Measurements from ENCODE around the gene TWIST2. TPM values are rescaled to one million over a fixed set of nuclear protein-coding genes. Genes with fewer than 3 reads are reported as not detected.

The TWIST2 gene
- total and polyA plus RNA-seq, 4 donors, result 2.2 to 9.1 (median 4.3) TPM

DNA sequence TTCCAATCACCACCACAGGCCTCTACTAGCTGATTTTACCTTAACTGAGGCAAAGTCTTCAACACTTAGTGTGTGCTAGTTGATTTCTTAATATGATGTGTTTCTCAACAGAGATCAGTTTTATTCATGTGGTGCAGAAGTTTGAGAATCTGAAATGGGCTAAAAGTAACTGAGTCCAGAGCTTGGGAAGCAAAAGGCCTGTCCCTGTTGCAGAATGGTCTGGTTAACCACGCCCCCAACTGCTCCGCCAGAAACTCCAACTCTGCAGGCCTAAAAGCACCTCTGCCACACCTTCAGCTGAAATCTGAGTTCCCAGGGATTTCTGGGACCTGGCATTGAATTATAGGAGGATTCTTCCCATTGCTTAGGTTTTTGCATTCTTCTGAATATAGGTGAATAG lies 44.9 kb downstream of the TWIST2 start:
- no peaks in the 10 kb centered on the region for H3K27me3 ChIP-seq (ENCODE audit: control insufficient read depth, insufficient read depth, low read length)
- peaks cover 43% of the 10 kb centered on the region for H3K4me1 ChIP-seq (ENCODE audit: control insufficient read depth, insufficient read depth, low read length)
- no peaks in the 10 kb centered on the region for H3K9me3 ChIP-seq (ENCODE audit: control insufficient read depth, insufficient read depth, low read length)
- H3K27ac ChIP-seq (ENCODE audit: low read depth, low read length), result no peak overlapping the region
- WGBS (ENCODE audit: insufficient coverage), result 83% methylated on average over 1 of the region's 2 CpGs
- DNase-seq (ENCODE audit: low read depth in 4 of 6, low spot score in 6 of 6), result no peak
- H3K36me3 ChIP-seq (ENCODE audit: control insufficient read depth, insufficient read depth, low read length), result no peaks in the 10 kb centered on the region
- H3K4me3 ChIP-seq (ENCODE audit: low read depth, low read length), result no peak overlapping the region

- H3K4me1 ChIP-seq (ENCODE audit: control insufficient read depth, insufficient read depth, low read length), result peaks cover 49% of the 10 kb centered on the region
- DNase-seq (ENCODE audit: low read depth in 4 of 6, low spot score in 6 of 6), result no peak
- no peaks in the 10 kb centered on the region for H3K27me3 ChIP-seq (ENCODE audit: control insufficient read depth, insufficient read depth, low read length)
- 88% methylated on average over 28 of the region's 30 CpGs for WGBS (ENCODE audit: insufficient coverage)
- H3K4me3 ChIP-seq (ENCODE audit: low read depth, low read length), result no peak overlapping the region
- H3K9me3 ChIP-seq (ENCODE audit: control insufficient read depth, insufficient read depth, low read length), result no peaks in the 10 kb centered on the region
- H3K36me3 ChIP-seq (ENCODE audit: control insufficient read depth, insufficient read depth, low read length), result no peaks in the 10 kb centered on the region
- no peak overlapping the region for H3K27ac ChIP-seq (ENCODE audit: low read depth, low read length)
These were observed 45.6 kb downstream of the TWIST2 start for GRCh38 chr2:238893349-238894000.

- WGBS (ENCODE audit: insufficient coverage), result 83% methylated on average over 10 of the region's 13 CpGs
- DNase-seq (ENCODE audit: low read depth in 4 of 6, low spot score in 6 of 6), result no peak
- H3K4me1 ChIP-seq (ENCODE audit: control insufficient read depth, insufficient read depth, low read length), result peaks cover 52% of the 10 kb centered on the region
- no peaks in the 10 kb centered on the region for H3K36me3 ChIP-seq (ENCODE audit: control insufficient read depth, insufficient read depth, low read length)
- no peaks in the 10 kb centered on the region for H3K9me3 ChIP-seq (ENCODE audit: control insufficient read depth, insufficient read depth, low read length)
- H3K4me3 ChIP-seq (ENCODE audit: low read depth, low read length), result no peak overlapping the region
- H3K27me3 ChIP-seq (ENCODE audit: control insufficient read depth, insufficient read depth, low read length), result no peaks in the 10 kb centered on the region
- H3K27ac ChIP-seq (ENCODE audit: low read depth, low read length), result no peak overlapping the region
These were observed 46.5 kb downstream of the TWIST2 start for GRCh38 chr2:238894226-238894949.

- Histone ChIP-seq H3K27me3 (ENCODE audit: control insufficient read depth, insufficient read depth, low read length) (no peaks in the 10 kb centered on the region), H3K4me3 (ENCODE audit: low read depth, low read length) (no peak overlapping the region), H3K9me3 (ENCODE audit: control insufficient read depth, insufficient read depth, low read length) (no peaks in the 10 kb centered on the region), H3K36me3 (ENCODE audit: control insufficient read depth, insufficient read depth, low read length) (no peaks in the 10 kb centered on the region), H3K4me1 (ENCODE audit: control insufficient read depth, insufficient read depth, low read length) (peaks cover 52% of the 10 kb centered on the region), H3K27ac (ENCODE audit: low read depth, low read length) (no peak overlapping the region)
- peak in 1 of 6 donors; percentile 39 for DNase-seq (ENCODE audit: low read depth in 4 of 6, low spot score in 6 of 6)
- 56% methylated on average over 10 of the region's 10 CpGs for whole genome bisulfite sequencing (ENCODE audit: insufficient coverage)
These were observed 47.0 kb downstream of the TWIST2 start for GRCh38 chr2:238894950-238895298.

DNA sequence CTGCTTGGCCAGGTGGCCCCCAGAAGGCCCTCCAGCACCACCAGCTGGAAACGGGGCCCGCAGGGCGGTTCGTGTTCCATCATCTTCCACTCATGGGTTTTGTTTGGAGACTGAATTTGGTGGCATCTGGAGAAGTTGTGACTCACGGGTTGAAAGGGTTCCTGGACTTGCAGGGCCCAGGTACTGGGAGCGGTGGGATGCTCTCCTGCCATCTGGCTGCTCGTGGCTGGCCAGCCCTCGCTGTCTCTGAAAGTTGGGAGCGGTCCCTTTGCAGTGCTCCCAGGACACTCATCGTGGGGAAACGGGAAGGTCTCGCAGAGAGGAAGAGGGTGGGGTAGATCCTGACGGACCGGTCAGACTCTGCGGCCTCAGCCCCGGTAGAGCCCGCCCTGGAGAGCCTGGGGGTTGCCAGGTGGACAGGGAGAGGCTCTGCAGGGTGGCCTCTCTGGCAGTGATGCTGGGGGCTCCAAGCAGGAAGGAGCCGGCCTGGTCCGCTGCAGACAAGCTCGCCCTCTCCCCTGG lies 47.5 kb downstream of the TWIST2 start:
- WGBS (ENCODE audit: insufficient coverage), result 76% methylated on average over 20 of the region's 20 CpGs
- Histone ChIP-seq H3K9me3 (ENCODE audit: control insufficient read depth, insufficient read depth, low read length) (no peaks in the 10 kb centered on the region), H3K36me3 (ENCODE audit: control insufficient read depth, insufficient read depth, low read length) (no peaks in the 10 kb centered on the region), H3K27ac (ENCODE audit: low read depth, low read length) (no peak overlapping the region), H3K27me3 (ENCODE audit: control insufficient read depth, insufficient read depth, low read length) (no peaks in the 10 kb centered on the region), H3K4me1 (ENCODE audit: control insufficient read depth, insufficient read depth, low read length) (peaks cover 52% of the 10 kb centered on the region), H3K4me3 (ENCODE audit: low read depth, low read length) (no peak overlapping the region)
- DNase-seq (ENCODE audit: low read depth in 4 of 6, low spot score in 6 of 6), result no peak

- no peak overlapping the region for H3K4me3 ChIP-seq (ENCODE audit: low read depth, low read length)
- H3K36me3 ChIP-seq (ENCODE audit: control insufficient read depth, insufficient read depth, low read length), result no peaks in the 10 kb centered on the region
- peak in 1 of 6 donors; percentile 54 for DNase-seq (ENCODE audit: low read depth in 4 of 6, low spot score in 6 of 6)
- H3K27me3 ChIP-seq (ENCODE audit: control insufficient read depth, insufficient read depth, low read length), result no peaks in the 10 kb centered on the region
- WGBS (ENCODE audit: insufficient coverage), result 42% methylated on average over 20 of the region's 27 CpGs
- no peaks in the 10 kb centered on the region for H3K9me3 ChIP-seq (ENCODE audit: control insufficient read depth, insufficient read depth, low read length)
- H3K27ac ChIP-seq (ENCODE audit: low read depth, low read length), result peak overlapping the region; percentile 3
- peaks cover 52% of the 10 kb centered on the region for H3K4me1 ChIP-seq (ENCODE audit: control insufficient read depth, insufficient read depth, low read length)
These were observed 48.2 kb downstream of the TWIST2 start for GRCh38 chr2:238895891-238896600.

DNA sequence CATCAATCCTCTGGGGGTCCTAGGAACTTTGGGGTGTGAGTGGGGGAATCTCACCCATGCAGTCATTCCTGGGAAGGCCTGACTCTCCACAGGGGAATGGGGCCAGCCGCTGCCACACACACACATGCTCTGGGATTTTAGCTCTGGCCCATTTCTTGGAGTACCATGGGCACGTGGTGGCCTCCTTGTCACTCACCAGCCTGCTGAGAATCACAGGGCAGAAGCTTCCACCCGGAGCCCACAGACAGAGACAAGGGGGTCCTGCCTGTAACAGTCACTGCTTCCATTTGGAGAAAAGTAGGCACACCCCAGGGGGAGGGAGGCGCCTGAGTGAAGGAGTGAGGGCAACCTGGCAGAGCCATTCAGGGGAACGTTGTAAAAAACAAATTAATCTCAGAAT lies 48.8 kb downstream of the TWIST2 start:
- H3K4me1 ChIP-seq (ENCODE audit: control insufficient read depth, insufficient read depth, low read length), result peaks cover 46% of the 10 kb centered on the region
- H3K27me3 ChIP-seq (ENCODE audit: control insufficient read depth, insufficient read depth, low read length), result no peaks in the 10 kb centered on the region
- H3K36me3 ChIP-seq (ENCODE audit: control insufficient read depth, insufficient read depth, low read length), result no peaks in the 10 kb centered on the region
- 87% methylated on average over 3 of the region's 5 CpGs for WGBS (ENCODE audit: insufficient coverage)
- no peak for DNase-seq (ENCODE audit: low read depth in 4 of 6, low spot score in 6 of 6)
- H3K9me3 ChIP-seq (ENCODE audit: control insufficient read depth, insufficient read depth, low read length), result no peaks in the 10 kb centered on the region
- no peak overlapping the region for H3K27ac ChIP-seq (ENCODE audit: low read depth, low read length)
- H3K4me3 ChIP-seq (ENCODE audit: low read depth, low read length), result no peak overlapping the region

GRCh38 chr2:238897122-238897880 lies 49.4 kb downstream of the TWIST2 start:
- H3K4me1 ChIP-seq (ENCODE audit: control insufficient read depth, insufficient read depth, low read length), result peaks cover 41% of the 10 kb centered on the region
- no peaks in the 10 kb centered on the region for H3K36me3 ChIP-seq (ENCODE audit: control insufficient read depth, insufficient read depth, low read length)
- DNase-seq (ENCODE audit: low read depth in 4 of 6, low spot score in 6 of 6), result no peak
- no peaks in the 10 kb centered on the region for H3K27me3 ChIP-seq (ENCODE audit: control insufficient read depth, insufficient read depth, low read length)
- no peaks in the 10 kb centered on the region for H3K9me3 ChIP-seq (ENCODE audit: control insufficient read depth, insufficient read depth, low read length)
- H3K27ac ChIP-seq (ENCODE audit: low read depth, low read length), result no peak overlapping the region
- WGBS (ENCODE audit: insufficient coverage), result 80% methylated on average over 17 of the region's 19 CpGs
- H3K4me3 ChIP-seq (ENCODE audit: low read depth, low read length), result no peak overlapping the region

DNA sequence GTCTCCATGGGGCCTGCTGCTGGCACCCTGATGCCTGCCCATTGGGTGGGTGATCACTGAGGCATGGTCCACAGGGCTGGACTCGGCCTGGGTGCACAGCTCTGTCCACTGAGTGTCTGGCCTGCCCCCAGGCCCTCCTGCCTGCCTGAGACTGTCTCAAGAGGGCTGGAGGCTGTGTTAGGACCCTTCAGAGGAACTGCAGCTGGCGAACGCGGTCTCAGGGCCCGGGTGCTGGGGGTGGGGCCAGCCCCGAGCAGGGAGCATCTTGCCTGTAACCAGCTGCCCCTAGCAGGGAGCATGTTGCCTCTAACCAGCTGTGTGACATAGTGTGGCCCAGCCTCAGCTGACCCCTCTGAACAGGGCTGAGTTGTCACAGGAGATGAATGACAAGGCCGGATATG lies 50.0 kb downstream of the TWIST2 start:
- no peaks in the 10 kb centered on the region for H3K27me3 ChIP-seq (ENCODE audit: control insufficient read depth, insufficient read depth, low read length)
- no peaks in the 10 kb centered on the region for H3K36me3 ChIP-seq (ENCODE audit: control insufficient read depth, insufficient read depth, low read length)
- peaks cover 41% of the 10 kb centered on the region for H3K4me1 ChIP-seq (ENCODE audit: control insufficient read depth, insufficient read depth, low read length)
- no peak overlapping the region for H3K4me3 ChIP-seq (ENCODE audit: low read depth, low read length)
- H3K27ac ChIP-seq (ENCODE audit: low read depth, low read length), result no peak overlapping the region
- no peaks in the 10 kb centered on the region for H3K9me3 ChIP-seq (ENCODE audit: control insufficient read depth, insufficient read depth, low read length)
- DNase-seq (ENCODE audit: low read depth in 4 of 6, low spot score in 6 of 6), result no peak
- WGBS (ENCODE audit: insufficient coverage), result 74% methylated on average over 7 of the region's 7 CpGs

Measured in spinal cord (tissue), 10 donors.